HG02870 (cell line): ENCODE measurements around the gene RIPOR3.

Experiments used
- ATAC-seq: cut with Tn5 transposase; IDR thresholded peaks from one replicate; pipeline ENCODE4 v1.9.1; 2021; ENCODE audit warnings: mild to moderate bottlenecking, moderate library complexity; ENCODE audit not compliant: unreplicated experiment

The RIPOR3 gene

DNA sequence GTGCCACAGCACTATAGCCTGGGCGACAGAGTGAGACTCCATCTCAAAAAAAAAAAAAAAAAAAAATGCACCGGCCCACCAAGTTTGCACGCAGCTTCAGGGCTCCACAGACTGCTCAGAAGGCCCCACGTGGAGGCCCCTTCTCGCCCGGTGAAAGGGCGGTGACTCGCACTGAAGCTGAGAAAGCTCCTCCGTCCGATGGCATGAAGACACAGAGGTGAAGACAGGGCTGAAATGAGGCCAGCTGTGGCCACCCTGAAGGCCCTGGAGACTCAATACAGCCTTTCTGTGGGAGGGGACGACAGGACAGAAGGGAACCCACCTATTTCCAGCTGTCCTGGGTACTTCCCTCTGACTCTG, 97.1 kb downstream of the RIPOR3 start:
- ATAC-seq = no peak

- no peak for ATAC-seq
Observed at GRCh38 chr20:50593005-50593335, 98.4 kb downstream of the RIPOR3 start.

DNA sequence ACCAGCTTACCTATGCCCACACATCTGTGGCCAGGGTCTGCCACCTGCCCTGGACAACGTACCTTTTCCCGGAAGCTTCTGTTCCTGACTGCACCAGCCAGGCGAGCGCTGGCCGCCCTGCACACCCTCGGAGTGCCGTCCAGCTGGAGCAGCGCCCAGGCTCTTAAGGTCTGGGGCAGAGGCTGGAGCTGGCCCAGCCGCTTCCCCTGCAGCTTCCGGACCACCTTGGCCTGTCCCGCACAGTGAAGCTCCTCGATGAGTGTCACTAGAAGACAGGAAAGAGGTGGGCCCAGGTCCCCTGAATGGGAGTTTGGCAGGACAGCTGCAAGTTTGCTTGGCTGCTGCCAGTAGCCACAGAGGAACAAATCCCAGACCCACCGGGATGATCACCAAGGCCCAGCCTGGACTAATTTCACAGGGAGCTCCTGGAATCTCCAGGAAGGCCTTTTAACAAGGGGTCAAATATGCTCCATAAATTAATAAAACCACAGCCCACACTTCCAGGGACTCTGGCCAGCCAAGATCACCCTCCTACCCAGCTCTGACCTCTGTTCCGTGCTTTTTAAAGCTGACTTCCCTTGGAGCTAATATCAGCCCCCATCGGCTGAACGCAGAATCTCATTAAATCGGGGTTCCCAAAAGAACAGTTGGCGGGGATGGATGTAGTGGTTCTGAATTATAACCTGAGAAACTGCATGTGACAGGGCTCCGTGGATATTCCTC, 98.9 kb downstream of the RIPOR3 start:
- no peak for ATAC-seq

DNA sequence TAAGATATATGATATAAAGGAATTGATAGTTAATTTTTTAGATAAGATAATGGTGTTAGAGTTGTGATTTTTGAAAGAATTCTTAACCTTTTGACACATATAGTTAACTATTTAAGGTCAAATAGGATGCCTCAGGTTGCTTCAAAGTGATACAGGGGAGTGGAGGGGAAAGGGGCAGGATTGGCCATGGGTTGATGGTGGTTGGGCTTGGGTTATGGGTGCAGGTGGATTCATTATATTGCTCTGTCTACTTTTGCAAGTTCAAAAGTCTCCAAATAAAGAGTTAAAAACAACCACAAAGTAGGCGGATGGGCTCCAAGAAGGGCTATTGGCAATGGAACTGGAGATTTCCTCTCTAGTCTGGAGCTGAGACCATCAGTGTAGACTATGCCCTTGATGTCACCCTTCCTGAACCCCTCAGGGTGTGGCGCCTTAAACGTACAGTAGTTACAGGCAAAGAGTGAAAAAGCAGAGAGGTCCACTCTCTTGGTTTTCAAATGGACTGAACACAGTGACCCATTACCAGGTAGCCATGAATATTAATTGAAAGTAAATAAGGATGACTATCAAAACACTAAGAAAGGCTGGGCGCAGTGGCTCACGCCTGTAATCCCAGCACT, 100.0 kb downstream of the RIPOR3 start:
- ATAC-seq = no peak

DNA sequence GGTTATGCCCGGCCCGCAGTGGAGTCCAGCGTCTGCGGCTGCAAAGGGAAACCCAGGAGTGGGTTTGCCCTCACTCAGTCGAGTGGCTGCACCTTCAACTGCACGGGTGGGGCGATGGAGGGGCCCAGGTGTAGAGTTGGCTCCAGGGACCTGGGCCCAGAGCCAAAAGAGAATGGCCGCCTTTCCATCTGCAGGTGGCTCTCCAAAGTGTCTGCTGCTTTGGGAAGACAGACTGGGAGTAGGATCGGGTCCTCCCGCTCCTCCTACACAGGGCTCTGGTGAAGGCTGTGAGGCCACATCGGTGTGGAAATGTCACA, 101.0 kb downstream of the RIPOR3 start:
- ATAC-seq = no peak

DNA sequence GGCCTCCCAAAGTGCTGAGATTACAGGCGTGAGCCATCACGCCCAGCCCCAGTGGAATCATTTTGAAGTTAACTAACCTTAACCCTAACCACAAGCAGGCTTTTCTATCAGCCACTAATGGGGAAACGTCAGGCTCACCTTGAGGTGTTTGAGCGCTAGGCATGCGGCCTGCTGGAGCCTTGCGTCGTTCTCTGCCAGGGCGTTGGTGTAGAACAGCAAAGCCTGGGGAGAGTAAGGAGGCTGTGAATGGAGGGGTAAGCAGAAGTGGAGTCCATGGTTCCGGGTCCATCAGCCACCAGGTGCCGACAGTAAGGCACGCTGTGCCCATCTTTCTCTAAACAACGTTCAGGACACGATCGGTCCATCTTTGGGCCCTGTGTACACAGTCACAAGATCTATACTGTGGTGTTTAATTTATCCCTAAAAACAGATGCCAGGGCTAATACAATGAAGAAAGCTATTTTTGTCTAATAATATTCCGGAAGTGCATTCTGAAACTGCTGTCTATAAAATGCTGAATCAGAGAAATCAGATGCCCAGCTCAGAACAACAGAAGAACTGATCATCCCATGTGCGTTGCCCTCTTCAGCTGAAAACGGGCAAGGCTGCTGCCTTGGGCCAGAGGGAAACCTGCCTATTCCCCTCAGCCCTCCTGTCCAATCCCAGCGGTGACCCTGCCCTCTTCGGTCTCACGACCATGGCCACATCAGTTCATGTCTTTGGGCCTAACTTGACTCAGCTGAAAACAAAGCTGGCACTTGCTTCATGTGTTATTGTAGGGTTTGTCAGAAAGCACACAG, 101.6 kb downstream of the RIPOR3 start:
- no peak for ATAC-seq

- no peak for ATAC-seq
Observed at GRCh38 chr20:50588034-50588736, 103.2 kb downstream of the RIPOR3 start.

- ATAC-seq = no peak
Observed at GRCh38 chr20:50587291-50587961, 103.9 kb downstream of the RIPOR3 start.

DNA sequence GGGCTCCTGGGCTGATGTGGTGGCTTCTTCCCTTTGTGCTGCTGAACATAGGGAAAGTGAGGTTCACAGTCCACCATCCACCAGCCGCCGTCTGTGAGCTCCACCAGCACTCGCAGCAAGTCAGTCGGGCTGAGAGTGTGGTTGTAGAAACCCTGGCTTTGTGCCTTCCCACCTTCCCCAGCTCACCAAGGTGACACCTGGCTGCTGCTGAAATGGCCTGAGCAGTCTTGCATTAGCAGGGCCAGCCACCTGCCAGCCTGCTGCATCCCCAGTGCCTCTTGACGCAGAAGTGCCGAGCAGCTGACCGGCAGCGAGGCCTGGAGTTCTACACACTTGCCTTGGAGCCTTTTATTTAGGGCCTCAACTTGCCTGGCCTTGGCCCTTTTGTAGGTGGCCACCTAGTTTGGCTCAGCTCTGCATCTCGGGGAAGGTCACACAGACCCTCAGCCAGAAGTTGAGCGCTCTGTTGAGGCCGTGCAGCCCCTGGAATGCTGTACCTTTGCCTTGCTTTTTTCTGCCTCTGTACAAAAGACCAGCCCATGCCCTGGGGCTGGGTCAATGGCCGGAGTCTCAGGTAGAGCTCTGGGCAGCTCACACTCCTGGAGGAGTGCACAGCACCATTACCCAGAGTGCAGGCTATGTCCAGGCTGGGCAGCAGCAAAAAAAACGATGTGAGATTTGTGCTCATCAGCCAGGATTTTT, 104.7 kb downstream of the RIPOR3 start:
- no peak for ATAC-seq

DNA sequence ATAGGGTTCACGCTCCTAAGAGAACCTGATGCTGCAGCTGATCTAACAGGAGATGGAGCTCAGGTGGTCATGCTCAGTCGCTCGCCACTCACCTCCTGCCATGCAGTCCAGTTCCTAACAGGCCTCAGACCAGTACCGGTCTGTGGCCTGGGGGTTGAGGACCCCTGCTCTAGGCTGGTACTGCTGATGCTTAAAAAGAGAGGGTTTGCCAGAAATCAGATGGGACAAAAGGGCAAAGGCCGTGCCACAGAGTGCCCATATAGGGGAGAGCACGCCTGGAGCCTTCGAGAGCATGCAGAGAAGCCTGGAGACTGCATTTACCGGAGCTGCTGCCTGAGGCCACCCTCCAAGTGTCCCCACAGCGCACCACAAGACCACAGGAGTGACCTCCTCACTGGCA, 105.7 kb downstream of the RIPOR3 start:
- no peak for ATAC-seq

GRCh38 chr20:50585214-50585613, 106.1 kb downstream of the RIPOR3 start:
- ATAC-seq = no peak

DNA sequence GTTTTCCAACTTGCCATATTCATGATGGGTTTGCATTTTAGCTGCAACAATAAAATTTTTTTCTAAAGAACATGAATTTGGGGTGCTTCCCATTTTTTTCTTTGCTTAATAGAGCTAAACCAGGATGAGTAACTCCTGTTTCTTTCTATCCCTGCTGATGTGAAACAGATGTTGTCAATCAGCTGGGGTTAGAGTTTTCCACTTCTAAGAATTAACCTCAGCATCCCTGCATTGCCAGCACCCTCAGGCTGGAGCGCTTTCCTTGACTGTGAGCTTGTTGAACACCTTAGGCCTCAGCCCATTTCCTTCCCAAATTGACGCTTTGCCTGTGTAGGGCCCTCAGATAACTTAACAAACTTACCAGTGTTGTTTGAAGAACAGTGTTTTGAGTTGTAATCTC, 106.7 kb downstream of the RIPOR3 start:
- ATAC-seq = no peak

- ATAC-seq = no peak
Observed at GRCh38 chr20:50583442-50584150, 107.7 kb downstream of the RIPOR3 start.

GRCh38 chr20:50582591-50583234, 108.6 kb downstream of the RIPOR3 start:
- ATAC-seq = no peak

GRCh38 chr20:50582092-50582491, 109.2 kb downstream of the RIPOR3 start:
- ATAC-seq = no peak

DNA sequence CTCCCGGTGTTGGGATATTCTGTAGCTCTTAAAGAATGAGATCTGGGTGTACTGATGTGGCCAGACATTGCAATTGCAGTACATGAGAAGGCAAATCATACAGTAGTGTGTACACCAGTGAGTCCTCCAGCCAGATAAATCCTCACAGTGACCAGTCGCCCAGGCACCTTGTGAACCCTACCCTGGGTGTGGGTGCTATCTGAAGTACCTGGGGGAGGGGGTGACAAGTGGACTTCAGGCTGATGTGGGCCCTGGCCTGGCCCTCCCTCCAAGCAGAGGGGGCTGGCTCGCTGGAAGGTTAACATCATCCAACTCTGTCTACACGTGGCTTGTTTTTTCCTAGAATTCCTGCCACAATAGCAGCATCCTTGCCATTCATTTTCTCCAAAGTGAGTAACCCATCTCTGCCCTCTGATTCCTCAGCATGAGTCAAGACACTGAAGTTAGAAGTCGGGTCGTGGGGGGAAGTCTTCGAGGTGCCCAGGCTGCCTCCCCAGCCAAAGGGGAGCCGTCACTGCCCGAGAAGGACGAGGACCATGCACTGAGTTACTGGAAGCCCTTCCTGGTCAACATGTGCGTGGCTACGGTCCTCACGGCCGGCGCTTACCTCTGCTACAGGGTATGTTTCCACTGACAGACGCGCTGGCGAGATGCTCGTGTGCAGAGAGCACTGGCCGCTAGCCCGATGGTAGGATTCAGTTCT, 110.3 kb downstream of the RIPOR3 start:
- ATAC-seq = no peak

- ATAC-seq = no peak
Observed at GRCh38 chr20:50580016-50580747, 111.2 kb downstream of the RIPOR3 start.

DNA sequence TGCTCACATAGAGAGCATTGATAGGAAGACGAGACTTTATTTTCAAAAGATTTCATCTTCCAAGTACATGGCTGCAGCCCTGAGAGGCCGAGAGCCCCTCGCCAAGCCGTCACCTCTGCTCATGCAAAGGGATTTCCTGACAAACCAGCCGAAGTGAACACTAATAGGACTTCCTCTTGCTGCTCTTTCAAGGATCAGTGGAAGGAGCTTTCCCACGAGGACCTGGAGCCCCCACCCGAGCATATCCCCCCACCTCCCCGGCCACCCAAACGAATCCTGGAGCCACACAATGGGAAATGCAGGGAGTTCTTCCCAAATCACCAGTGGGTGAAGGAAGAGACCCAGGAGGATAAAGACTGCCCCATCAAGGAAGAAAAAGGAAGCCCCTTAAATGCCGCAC, 111.8 kb downstream of the RIPOR3 start:
- no peak for ATAC-seq
